ENCODE data around the gene FAM110A.

GRCh38 chr20:872855-873520 lies 39.5 kb downstream of the FAM110A start:
- no peak for TF ChIP-seq CTCF (IDR thresholded peaks at IDR 0.05; ENCODE audit: extremely low read depth in 1 of 2, insufficient read depth in 1 of 2, low read depth in 1 of 2, low read length in 2 of 2)
- no peak for TF ChIP-seq EZH2 (IDR thresholded peaks at IDR 0.05; ENCODE audit: borderline replicate concordance, low read depth, low read length, severe bottlenecking)
- TF ChIP-seq POLR2AphosphoS5 (IDR thresholded peaks at IDR 0.05; ENCODE audit: insufficient read depth, low read depth, low read length) = no peak
- no peak for TF ChIP-seq POLR2A (IDR thresholded peaks at IDR 0.05; ENCODE audit: low read depth, low read length)
- no peak for TF ChIP-seq MAX (IDR thresholded peaks at IDR 0.05; ENCODE audit: insufficient read depth, insufficient read length)
